Glutamatergic neuron (in vitro differentiated cells): ENCODE results near the gene PTH2R. TPM values are rescaled to one million over a fixed set of nuclear protein-coding genes. Genes with fewer than 3 reads are reported as not detected.
"Not testable (repeated sequence)": the region's sequence is repeated elsewhere in the genome, so short reads cannot be mapped to it uniquely, and the experiment has no call there.

ENCODE experiments used
- DNase-seq: peaks from one replicate; pipeline ENCODE4 v3.0.0; 2022
- H3K27ac Mint-ChIP-seq: one replicate; pipeline ENCODE4 v1.8.0; 2020; ENCODE audit warnings: mild to moderate bottlenecking, mixed read lengths, inconsistent platforms; ENCODE audit not compliant: unreplicated experiment
- H3K27me3 Mint-ChIP-seq: one replicate; pipeline ENCODE4 v1.8.0; 2020; ENCODE audit warnings: mild to moderate bottlenecking, moderate library complexity, mixed read lengths, inconsistent platforms; ENCODE audit not compliant: unreplicated experiment
- H3K36me3 Mint-ChIP-seq: one replicate; pipeline ENCODE4 v1.8.0; 2020; ENCODE audit warnings: mild to moderate bottlenecking, mixed read lengths, inconsistent platforms; ENCODE audit not compliant: unreplicated experiment
- H3K4me1 Mint-ChIP-seq: one replicate; pipeline ENCODE4 v1.8.0; 2020; ENCODE audit warnings: mild to moderate bottlenecking, low read depth, mixed read lengths, inconsistent platforms; ENCODE audit not compliant: unreplicated experiment
- H3K4me3 Mint-ChIP-seq: one replicate; pipeline ENCODE4 v1.8.0; 2020; ENCODE audit warnings: mild to moderate bottlenecking, mixed read lengths, inconsistent platforms; ENCODE audit not compliant: unreplicated experiment
- H3K9me3 Mint-ChIP-seq: one replicate; pipeline ENCODE4 v1.8.0; 2020; ENCODE audit warnings: mild to moderate bottlenecking, moderate library complexity, mixed read lengths, inconsistent platforms; ENCODE audit not compliant: unreplicated experiment
- total RNA-seq: library from RNA; stranded (reverse); fragmentation: NEBNext Ultra II Directional; extraction: Animal tissue kit (Norgen Biotek cat#: 25700); gene quantifications from one replicate; pipeline ENCODE4 v1.2.1, GENCODE V29; 2021; ENCODE audit not compliant: unreplicated experiment
- TF ChIP-seq, protein P1 (sequence below): fragments of 200-600 bp; sonication (generic); IDR thresholded peaks from one replicate; pipeline ENCODE4 v1.5.0; 2021; ENCODE audit not compliant: partially characterized antibody, unreplicated experiment

Gene PTH2R
- total RNA-seq, 1 donor from 2014 or later: not detected

DNA sequence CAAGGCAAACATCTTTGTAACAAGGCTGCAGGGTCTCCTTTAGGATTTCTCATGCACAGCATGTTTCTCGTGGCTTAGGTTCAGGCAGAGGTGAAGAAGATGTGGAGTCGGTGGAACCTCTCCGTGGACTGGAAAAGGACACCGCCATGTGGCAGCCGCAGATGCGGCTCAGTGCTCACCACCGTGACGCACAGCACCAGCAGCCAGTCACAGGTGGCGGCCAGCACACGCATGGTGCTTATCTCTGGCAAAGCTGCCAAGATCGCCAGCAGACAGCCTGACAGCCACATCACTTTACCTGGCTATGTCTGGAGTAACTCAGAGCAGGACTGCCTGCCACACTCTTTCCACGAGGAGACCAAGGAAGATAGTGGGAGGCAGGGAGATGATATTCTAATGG, 86.6 kb downstream of the PTH2R start:
- Mint-ChIP-seq H3K9me3 (no peaks in the 10 kb centered on the region), H3K4me3 (no peak overlapping the region), H3K36me3 (no peaks in the 10 kb centered on the region), H3K4me1 (no peaks in the 10 kb centered on the region), H3K27me3 (no peaks in the 10 kb centered on the region), H3K27ac (no peak overlapping the region)
- DNase-seq: no peak
- TF ChIP-seq, protein P1, sequence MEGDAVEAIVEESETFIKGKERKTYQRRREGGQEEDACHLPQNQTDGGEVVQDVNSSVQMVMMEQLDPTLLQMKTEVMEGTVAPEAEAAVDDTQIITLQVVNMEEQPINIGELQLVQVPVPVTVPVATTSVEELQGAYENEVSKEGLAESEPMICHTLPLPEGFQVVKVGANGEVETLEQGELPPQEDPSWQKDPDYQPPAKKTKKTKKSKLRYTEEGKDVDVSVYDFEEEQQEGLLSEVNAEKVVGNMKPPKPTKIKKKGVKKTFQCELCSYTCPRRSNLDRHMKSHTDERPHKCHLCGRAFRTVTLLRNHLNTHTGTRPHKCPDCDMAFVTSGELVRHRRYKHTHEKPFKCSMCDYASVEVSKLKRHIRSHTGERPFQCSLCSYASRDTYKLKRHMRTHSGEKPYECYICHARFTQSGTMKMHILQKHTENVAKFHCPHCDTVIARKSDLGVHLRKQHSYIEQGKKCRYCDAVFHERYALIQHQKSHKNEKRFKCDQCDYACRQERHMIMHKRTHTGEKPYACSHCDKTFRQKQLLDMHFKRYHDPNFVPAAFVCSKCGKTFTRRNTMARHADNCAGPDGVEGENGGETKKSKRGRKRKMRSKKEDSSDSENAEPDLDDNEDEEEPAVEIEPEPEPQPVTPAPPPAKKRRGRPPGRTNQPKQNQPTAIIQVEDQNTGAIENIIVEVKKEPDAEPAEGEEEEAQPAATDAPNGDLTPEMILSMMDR: no peak

- Mint-ChIP-seq H3K27me3 (no peaks in the 10 kb centered on the region), H3K27ac (no peak overlapping the region), H3K36me3 (no peaks in the 10 kb centered on the region), H3K4me1 (no peaks in the 10 kb centered on the region), H3K4me3 (no peak overlapping the region), H3K9me3 (no peaks in the 10 kb centered on the region)
- no peak for DNase-seq
- TF ChIP-seq, protein P1: no peak
Measured at GRCh38 chr2:208496129-208496528, 89.5 kb downstream of the PTH2R start.

DNA sequence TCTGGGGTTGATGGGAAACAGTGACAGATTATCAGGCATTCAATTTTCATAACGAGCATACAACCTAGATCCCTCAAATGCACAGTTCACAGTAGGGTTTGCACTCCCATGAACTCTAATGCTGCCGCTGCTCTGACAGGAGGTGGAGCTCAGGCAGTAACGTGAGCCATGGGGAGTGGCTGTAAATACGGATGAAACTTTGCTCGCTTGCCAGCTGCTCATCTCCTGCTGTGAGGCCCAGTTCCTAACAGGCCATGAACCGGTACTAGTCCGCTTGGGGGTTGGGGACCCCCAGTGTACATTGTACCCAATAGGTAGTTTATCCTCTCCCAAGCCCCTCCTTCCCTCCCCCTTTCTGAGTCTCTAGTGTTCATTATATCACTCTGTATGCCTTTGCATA, 94.6 kb downstream of the PTH2R start:
- Mint-ChIP-seq H3K9me3 (no peaks in the 10 kb centered on the region), H3K36me3 (no peaks in the 10 kb centered on the region), H3K4me3 (no peak overlapping the region), H3K4me1 (peaks cover 2% of the 10 kb centered on the region), H3K27me3 (no peaks in the 10 kb centered on the region), H3K27ac (no peak overlapping the region)
- DNase-seq: peak; percentile 35
- TF ChIP-seq, protein P1: no peak

DNA sequence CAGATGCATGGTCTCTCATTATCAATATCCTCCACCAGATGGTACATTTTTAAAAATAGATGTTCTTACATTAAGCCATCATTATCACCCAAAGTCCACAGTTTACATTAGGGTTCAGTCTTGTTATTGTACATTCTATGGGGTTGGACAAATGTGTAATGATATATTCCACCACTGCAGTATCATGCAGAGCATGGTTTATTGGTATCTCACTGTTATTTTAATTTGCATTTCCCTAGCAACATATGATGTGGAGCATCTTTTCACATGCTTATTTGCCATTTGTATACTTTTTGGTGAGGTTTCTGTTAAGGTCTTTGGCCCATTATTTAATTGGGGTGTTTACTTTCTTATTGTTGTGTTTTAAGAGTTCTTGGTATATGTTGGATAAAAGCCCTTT, 95.7 kb downstream of the PTH2R start:
- H3K27me3 Mint-ChIP-seq: no peaks in the 10 kb centered on the region
- H3K4me3 Mint-ChIP-seq: no peak overlapping the region
- no peak for DNase-seq
- peaks cover 4% of the 10 kb centered on the region for H3K36me3 Mint-ChIP-seq
- TF ChIP-seq, protein P1: no peak
- peaks cover 3% of the 10 kb centered on the region for H3K9me3 Mint-ChIP-seq
- no peak overlapping the region for H3K27ac Mint-ChIP-seq
- peaks cover 2% of the 10 kb centered on the region for H3K4me1 Mint-ChIP-seq

DNA sequence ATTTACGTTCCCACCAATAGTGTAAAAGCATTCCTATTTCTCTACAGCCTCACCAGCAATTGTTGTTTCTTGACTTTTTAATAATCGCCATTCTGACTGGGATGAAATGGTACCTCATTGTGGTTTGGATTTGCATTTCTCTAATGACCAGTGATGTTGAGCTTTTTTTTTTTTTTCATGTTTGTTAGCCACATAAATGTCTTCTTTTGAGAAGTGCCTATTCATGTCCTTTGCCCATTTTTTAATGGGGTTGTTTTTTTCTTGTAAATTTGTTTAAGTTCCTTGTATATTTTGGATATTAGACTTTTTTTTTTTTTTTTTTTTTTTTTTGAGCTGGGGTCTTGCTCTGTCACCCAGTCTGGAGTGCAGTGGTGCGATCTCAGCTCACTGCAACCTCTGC, 98.8 kb downstream of the PTH2R start:
- DNase-seq, H3K9me3 Mint-ChIP-seq, H3K4me3 Mint-ChIP-seq, H3K4me1 Mint-ChIP-seq, H3K27me3 Mint-ChIP-seq, H3K27ac Mint-ChIP-seq: not testable (repeated sequence)
- H3K36me3 Mint-ChIP-seq: peaks cover 16% of the 10 kb centered on the region

DNA sequence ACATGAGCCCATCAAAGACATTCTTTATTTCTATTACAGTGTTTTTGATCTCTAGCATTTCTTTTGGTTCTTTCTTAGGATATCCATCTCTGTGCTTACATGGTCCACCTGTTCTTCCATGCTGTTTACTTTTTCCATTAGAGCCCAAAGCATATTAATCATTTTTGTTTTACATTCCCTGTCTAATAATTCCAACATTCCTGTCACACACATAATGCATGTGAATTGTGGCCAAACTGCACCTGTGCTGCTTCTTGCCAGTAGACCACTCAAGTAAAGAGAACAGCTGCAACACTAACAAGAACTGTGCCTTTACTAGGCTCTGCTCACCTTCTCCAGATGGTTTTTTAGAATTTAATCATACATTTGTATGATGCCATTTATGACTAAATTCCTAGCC, 103.0 kb downstream of the PTH2R start:
- Mint-ChIP-seq H3K27me3 (peaks cover 4% of the 10 kb centered on the region), H3K4me1 (peaks cover 1% of the 10 kb centered on the region), H3K4me3 (no peak overlapping the region), H3K27ac (no peak overlapping the region), H3K36me3 (peaks cover 23% of the 10 kb centered on the region), H3K9me3 (peaks cover 5% of the 10 kb centered on the region)
- DNase-seq: no peak
- TF ChIP-seq, protein P1: no peak
